ENCODE results near the gene RIMOC1.

DNA sequence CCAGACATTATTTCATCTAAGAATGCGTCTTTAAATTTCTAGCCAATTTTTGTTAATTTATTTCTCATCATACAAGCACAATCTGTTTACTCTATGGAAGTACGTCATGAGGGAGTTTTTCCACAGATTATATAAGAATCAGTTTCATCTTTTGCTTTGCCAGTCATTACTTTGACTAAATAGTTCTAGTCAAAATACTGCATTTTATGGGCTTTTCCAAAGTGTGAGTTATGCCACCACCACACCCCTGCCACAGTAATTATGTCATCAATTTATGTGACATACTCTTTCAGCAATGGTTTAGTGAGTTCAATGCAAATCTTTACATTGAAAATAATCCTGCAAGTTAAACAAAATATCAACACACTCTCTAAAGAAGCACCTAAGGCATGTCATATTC, 2.0 kb downstream of the RIMOC1 start:
- TF ChIP-seq, protein P1, sequence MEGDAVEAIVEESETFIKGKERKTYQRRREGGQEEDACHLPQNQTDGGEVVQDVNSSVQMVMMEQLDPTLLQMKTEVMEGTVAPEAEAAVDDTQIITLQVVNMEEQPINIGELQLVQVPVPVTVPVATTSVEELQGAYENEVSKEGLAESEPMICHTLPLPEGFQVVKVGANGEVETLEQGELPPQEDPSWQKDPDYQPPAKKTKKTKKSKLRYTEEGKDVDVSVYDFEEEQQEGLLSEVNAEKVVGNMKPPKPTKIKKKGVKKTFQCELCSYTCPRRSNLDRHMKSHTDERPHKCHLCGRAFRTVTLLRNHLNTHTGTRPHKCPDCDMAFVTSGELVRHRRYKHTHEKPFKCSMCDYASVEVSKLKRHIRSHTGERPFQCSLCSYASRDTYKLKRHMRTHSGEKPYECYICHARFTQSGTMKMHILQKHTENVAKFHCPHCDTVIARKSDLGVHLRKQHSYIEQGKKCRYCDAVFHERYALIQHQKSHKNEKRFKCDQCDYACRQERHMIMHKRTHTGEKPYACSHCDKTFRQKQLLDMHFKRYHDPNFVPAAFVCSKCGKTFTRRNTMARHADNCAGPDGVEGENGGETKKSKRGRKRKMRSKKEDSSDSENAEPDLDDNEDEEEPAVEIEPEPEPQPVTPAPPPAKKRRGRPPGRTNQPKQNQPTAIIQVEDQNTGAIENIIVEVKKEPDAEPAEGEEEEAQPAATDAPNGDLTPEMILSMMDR (IDR thresholded peaks at IDR 0.05): no peak
- no peak for TF ChIP-seq POLR2A (IDR thresholded peaks at IDR 0.05)
- TF ChIP-seq EP300 (IDR thresholded peaks at IDR 0.05): no peak
